ENCODE measurements around the gene ASPHD1.
A peak's percentile ranks its signal among the peaks of the same experiment; 100 is the strongest.
"Not testable (repeated sequence)": the region's sequence is repeated elsewhere in the genome, so short reads cannot be mapped to it uniquely, and the experiment has no call there.

The ASPHD1 gene

GRCh38 chr16:29877266-29877961, 22.9 kb upstream of the ASPHD1 start:
- DNase-seq = no peak

- no peak for DNase-seq
Measured at GRCh38 chr16:29878172-29878571, 22.1 kb upstream of the ASPHD1 start.

- no peak for DNase-seq
Measured at GRCh38 chr16:29881050-29881449, 19.2 kb upstream of the ASPHD1 start.

GRCh38 chr16:29883987-29884386, 16.3 kb upstream of the ASPHD1 start:
- no peak for DNase-seq

GRCh38 chr16:29889372-29889771, 10.9 kb upstream of the ASPHD1 start:
- DNase-seq = not testable (repeated sequence)

- DNase-seq = no peak
Measured at GRCh38 chr16:29891525-29892457, 8.5 kb upstream of the ASPHD1 start.

GRCh38 chr16:29892458-29892813, 7.9 kb upstream of the ASPHD1 start:
- DNase-seq = no peak

- no peak for DNase-seq
Measured at GRCh38 chr16:29893553-29893952, 6.7 kb upstream of the ASPHD1 start.

- DNase-seq = no peak
Measured at GRCh38 chr16:29894352-29894751, 5.9 kb upstream of the ASPHD1 start.

GRCh38 chr16:29896841-29897240, 3.4 kb upstream of the ASPHD1 start:
- no peak for DNase-seq

GRCh38 chr16:29897333-29897732, 3.0 kb upstream of the ASPHD1 start:
- no peak for DNase-seq

GRCh38 chr16:29898135-29898803, 2.0 kb upstream of the ASPHD1 start:
- DNase-seq = no peak

- peak; percentile 89 for DNase-seq
Measured at GRCh38 chr16:29898804-29899515, 1.3 kb upstream of the ASPHD1 start.

GRCh38 chr16:29899516-29900101, 679 bp upstream of the ASPHD1 start, which contains the start of gene SEZ6L2:
Gene SEZ6L2 (minus strand): TSS chr16:29899550. CDS start chr16:29899019, 531 bp downstream.
- peak; percentile 99 for DNase-seq

- no peak for DNase-seq
Measured at GRCh38 chr16:29900888-29901606, 759 bp downstream of the ASPHD1 start.

- DNase-seq = no peak
Measured at GRCh38 chr16:29901607-29901945, 1.3 kb downstream of the ASPHD1 start.

- no peak for DNase-seq
Measured at GRCh38 chr16:29903590-29903989, 3.3 kb downstream of the ASPHD1 start.

- DNase-seq = no peak
Measured at GRCh38 chr16:29904947-29905346, 4.7 kb downstream of the ASPHD1 start.

GRCh38 chr16:29905668-29906067, 5.4 kb downstream of the ASPHD1 start:
- no peak for DNase-seq

GRCh38 chr16:29906520-29907244, 6.4 kb downstream of the ASPHD1 start:
- DNase-seq = no peak

GRCh38 chr16:29907973-29908372, 7.7 kb downstream of the ASPHD1 start:
- no peak for DNase-seq

Measured in NCI-H345 (cell line).